Iris pigment epithelial cell (primary cell): ENCODE data around the gene SNAPC2.
"Not testable (repeated sequence)": the region's sequence is repeated elsewhere in the genome, so short reads cannot be mapped to it uniquely, and the experiment has no call there.

Experiments
- DNase-seq: peaks from one replicate; pipeline ENCODE4 v3.0.0-alpha.2; 2011; ENCODE audit warnings: low read depth

Gene SNAPC2

DNA sequence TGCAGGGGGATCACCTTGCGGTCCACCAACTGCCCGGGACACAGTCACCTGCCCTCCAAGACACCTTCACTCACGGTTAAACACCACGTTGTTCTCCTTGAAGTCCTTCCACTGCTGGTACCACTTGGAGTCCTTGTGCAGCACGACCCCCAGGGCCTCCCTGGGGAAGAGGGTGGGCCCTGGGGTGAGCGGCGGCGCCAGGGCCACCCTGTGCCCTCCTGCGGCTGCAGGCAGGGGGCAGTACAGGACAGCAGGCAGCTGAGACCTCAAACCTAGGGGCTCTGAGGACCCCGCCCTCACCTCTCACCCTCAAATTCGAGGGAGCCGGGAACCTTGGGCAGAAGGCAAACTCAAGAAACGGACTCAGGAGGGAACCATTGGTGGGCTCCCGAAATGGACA, 13.3 kb downstream of the SNAPC2 start:
- DNase-seq = no peak

DNA sequence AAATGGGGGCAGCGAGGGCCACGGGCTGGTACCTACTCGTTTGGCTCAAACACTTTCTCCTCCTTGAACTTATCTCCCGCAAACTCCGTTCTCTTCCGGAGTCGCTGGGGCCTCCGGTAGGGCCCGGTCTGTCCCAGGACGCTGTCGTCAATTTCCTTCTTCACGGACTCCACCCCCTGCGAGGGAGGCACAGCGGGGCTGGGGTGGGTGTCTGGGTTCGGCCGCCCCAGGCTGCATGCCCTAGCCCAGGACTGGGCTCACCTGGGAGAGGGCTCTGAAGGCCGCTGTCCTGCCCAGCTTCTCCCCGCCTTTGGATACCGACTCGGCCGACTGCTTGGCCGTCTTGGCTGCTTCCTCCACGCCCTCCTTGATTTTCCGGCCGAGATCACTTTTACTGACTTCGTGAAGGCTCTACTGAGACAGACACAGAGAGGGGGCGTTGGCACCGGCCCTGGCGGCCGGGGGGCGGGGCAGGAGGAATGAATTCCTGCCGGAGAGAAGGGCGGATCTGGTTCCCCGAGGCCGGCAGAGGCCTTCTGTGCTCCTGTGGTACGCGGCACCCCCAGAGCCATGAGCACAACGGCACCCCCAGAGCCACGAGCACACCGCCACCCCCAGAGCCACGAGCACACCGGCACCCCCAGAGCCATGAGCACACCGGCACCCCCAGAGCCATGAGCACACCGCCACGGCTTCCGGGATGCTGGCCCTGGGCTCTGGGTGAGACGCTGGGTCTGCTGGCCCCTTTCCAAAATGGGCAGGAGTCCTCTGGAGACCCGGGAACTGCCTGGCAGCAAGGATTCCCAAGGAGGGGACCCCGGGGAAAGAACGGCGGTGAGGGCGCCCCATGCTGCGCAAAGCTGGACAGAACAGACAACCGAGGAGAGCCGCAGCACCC, 13.9 kb downstream of the SNAPC2 start:
- no peak for DNase-seq

- DNase-seq = no peak
Measured at GRCh38 chr19:7934766-7935165, 14.6 kb downstream of the SNAPC2 start.

DNA sequence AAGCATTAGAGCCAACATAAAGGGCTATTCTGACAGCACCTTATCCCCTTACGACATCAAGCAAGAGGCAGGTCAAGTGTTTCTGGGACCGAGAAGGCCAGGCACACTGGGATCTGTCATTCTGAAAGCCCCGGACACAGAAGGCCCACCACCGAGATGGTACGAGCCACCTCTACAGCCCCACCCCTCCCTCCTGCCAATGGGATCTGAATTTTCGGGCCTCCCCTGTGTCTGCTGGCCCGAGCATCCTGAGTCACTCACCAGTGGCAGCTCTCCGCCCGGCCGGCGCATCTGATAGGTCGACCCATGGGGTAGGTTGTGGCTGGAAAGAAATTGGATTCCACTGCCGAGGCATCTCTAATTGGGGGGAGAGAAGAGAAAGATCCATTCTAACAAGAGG, 20.7 kb downstream of the SNAPC2 start:
- DNase-seq = no peak

DNA sequence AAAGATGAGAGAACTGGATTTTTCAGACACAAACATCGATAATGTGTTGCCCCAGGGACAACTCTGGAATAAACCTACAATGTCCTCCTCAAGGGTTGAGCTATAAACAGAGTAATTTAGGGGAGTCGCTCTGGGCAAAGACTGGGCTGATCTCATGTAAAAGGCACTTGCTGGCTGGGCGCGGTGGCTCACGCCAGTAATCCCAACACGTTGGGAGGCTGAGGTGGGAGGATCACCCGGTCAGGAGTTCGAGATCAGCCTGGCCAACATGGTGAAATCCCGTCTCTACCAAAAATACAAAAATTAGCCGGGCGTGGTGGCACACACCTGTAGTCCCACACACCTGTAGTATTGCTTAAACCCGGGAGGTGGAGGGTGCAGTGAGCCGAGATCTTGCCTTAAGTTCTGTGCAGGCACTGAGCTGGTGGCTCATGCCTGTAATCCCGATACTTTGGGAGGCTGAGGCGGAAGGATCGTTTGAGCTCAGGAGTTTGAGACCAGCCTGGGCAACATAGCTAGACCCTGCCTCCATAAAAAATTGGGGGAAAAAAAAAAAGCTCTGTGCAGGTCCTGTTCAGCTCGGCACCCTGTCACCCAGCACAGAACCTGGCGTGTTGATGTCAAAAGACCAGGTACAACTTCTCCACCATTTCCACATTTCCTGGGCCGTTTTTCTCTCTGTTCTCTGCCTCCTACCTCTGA, 21.9 kb downstream of the SNAPC2 start:
- no peak for DNase-seq

DNA sequence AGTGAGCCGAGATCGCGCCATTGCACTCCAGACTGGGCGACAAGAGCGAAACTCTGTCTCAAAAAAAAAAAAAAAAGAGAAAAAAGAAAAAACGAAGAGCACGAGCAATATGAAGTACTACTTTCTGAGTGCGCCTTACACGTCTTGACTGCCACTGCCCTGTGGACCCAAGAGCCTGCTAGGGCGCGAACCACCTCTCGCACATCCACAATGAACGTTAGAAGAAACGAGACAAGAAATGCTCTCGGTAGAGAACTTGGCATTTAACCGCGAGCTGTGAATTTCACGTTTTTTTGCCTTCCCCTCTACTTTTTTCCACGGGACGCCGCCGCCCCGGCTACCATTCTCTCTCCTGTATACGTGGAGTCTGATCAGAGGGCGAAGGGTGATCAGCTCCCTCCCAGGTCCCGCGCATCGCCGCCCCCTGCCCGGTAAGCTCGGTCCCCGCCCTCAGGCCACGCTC, 22.9 kb downstream of the SNAPC2 start:
- DNase-seq = no peak

DNA sequence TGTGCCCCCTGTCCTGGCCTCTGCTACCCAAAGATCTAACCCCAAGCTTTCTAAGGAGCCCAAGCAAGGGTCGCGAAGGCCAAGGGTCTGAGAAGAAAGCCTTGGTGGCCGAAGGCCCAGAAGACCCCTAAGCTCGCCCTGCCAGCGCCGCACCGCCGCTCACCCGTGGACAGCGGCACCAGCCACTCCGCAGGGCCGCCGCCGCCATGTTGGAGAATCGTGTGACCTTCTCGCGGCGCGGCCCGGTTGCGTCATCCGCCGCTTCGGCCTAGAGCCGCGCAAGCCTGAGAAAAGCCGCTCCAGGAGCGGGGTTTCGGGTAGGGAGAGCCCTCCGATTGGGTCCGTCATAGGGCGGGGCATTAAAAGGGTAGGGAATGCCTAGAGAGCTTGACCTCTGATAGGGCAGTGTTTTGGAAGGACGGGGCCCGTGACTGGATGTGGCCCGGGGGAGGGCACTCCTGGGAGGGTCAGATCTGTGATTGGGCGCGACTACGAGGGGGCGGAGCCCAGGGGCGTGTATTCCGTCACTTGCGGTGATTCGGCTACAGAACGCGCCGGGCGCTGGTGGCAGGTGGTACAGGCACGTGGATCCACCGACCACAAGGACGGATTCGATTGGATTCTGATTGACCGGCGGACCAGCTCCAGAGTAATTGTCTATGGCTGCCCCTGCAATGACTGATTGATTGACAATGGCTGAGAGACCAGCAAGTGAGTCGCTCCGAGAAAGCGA, 23.5 kb downstream of the SNAPC2 start, which contains the start of gene TIMM44:
Gene TIMM44, minus strand, starts transcription at position 223 of the 733 bp plus-strand sequence. Its CDS starts 15 bp downstream, at position 208.
- DNase-seq = peak; percentile 100

- peak; percentile 86 for DNase-seq
Measured at GRCh38 chr19:7944177-7944761, 24.1 kb downstream of the SNAPC2 start.

DNA sequence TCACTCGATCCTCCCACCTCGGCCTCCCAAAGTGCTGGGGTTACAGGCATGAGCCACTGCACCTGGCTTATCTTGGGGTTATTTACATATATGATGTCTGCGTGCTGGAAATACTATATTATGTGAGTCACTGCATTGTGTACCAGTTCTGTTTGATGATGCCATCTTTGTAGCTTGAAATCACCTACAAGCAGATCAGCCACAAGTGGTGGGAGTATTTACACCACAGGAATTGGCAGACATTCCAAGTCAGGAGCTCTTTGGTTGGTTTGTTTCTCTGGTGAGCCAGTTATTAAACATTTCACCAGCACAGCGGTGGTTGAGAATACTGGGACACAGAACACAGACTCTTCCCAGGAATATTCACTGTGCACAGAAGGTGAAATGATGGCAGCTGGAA, 27.8 kb downstream of the SNAPC2 start:
- DNase-seq = peak; percentile 58

- peak; percentile 41 for DNase-seq
Measured at GRCh38 chr19:7953060-7953459, 32.9 kb downstream of the SNAPC2 start.

DNA sequence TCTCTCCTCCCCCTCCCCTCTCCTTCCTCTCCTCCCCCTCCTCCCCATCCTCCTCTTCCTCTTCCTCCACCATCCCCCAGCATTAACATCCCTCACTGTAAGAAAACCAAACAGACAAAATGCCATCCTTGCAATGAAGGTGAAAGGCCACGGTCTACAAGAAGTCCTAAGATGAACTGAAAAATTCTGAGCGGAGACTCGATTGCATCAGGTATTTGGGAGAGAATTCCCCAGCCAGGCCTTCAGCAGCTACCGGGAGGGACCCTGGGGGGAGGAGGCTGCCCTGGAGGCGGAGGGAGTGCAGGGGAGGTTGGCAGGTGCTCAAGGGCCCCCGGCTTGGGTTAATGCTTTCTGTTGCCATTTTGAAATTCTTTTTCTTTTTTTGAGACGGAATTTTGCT, 33.4 kb downstream of the SNAPC2 start:
- no peak for DNase-seq

DNA sequence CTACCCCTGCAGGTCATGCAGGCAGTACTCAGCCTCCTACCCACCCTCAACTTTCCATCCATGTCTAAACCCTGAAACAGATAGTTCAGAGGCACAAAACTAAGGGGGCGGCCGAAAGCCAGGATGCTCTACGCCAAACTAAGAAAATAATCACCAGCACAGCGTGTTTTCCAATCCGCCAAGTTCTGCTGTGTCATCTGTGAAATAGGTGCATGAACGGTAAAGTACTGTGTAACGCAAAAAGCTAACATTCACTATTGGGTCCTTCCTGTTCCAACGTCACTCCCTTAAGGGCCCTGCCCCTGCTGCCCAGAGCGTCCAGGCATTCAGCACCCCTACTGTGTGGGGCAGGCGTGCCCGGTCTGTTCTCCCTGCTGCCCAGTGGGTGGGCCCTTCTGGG, 35.6 kb downstream of the SNAPC2 start:
- DNase-seq = no peak

DNA sequence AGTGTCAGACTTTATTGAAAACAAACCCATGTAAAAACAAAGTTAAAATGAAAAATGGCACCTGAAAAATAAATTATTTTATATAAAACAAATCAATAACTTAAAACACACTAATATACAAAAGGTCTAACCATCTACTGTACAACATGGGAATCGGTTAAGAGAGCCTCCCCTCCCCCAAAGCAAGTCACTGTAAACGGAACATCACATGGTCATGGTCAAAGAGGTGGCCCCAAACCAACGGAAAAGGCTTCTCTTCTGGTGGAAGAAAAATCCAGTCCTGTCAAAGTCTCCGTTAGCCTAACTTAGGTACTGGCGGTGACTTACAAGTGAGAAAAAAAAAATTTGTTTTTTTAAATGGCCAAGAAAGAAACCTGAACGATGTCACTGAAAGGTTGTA, 39.1 kb downstream of the SNAPC2 start:
- no peak for DNase-seq

DNA sequence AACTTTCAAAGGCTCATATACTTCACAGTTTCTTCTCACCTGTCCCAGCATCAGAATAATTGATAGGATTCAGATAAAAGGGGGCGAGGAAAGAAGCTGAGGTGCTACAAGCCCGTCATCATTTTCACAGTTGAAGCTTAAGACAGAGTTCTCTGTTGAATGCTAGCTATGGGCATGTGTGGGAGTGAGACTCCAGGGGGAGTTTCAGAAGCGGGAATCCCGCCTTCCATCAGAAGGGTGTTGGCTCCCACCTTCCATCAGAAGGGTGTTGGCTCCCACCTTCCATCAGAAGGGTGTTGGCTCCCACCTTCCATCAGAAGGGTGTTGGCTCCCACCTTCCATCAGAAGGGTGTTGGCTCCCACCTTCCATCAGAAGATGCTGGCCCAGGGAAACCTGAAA, 40.9 kb downstream of the SNAPC2 start:
- not testable (repeated sequence) for DNase-seq

DNA sequence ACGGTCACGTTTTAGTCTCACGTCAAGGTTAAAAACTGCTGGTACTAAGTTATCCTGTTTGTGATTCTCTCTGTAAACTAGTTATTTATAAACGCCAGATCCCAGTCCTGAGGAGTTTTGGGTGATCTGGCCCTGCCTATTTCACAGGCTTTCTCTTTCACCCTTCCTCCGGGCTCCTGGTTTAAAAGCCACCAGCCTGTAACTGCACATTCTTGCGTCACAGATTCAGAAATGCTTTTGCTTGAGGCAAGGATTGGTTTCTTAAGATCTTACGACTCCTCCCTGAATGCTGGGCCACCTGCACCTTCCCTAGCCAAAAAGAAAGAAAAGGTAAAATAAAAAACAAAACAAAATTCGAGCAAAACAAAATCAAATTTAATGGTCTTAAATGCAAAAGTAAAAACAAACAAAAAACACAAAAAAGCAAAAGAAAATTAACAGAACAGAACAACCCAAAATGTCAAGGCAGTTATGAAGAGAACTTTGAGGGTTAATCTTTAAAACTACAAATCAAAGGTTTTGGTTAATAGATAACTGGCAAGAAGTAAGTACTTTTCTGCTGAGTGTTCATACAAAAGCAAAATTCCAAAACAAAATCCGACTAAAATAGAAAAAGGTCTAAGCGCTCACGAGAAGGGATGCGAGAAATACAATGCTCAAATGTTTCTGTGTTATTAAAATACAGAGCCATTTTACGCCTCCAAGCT, 41.9 kb downstream of the SNAPC2 start:
- no peak for DNase-seq

DNA sequence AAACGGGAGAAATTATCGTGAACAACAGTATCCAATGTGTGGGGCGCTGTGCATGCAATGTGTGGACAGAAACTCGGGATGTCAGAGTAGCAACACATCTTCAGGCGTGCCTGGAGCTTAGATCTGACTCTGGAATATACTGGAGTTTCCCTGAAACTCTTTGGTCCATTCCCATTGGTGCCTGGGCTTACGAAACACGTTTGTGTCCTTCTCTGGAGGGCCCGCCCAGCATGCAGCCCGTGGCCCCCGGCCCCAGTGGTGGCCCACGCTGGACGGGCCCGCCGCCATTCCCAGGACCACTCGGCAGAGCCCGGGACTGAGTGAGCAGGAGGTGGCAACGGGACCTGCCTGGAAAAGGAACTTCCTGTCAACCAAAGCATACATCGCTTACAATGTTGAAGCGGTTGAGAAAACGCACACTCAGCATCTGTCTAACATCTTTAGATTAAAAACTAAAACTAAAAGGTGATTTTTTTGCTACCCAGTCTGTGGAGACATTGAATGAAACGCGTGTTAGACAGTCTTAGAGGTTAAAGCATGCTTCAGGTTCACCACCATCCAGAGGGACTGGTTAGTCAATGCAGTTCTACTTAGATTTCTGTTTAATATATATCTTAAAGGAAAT, 42.6 kb downstream of the SNAPC2 start:
- DNase-seq = no peak

DNA sequence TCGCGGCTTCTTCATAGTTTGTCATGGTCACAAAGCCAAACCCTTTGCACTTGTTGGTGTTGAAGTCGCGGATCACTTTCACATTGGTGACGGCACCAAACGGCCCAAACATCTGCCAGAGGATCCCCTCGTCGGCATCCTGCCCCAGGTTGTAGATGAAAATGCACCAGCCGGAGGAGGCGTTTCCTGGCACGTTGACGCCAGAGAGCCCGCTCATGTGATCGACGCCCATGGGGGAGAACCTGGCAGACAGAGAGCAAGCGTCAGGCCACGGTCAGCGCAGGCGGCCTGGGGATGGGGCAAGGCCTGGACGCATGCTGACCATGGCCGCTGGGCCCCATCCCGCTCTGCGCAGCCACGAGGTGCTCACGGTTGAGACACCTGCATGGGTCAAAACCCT, 43.4 kb downstream of the SNAPC2 start:
- no peak for DNase-seq

DNA sequence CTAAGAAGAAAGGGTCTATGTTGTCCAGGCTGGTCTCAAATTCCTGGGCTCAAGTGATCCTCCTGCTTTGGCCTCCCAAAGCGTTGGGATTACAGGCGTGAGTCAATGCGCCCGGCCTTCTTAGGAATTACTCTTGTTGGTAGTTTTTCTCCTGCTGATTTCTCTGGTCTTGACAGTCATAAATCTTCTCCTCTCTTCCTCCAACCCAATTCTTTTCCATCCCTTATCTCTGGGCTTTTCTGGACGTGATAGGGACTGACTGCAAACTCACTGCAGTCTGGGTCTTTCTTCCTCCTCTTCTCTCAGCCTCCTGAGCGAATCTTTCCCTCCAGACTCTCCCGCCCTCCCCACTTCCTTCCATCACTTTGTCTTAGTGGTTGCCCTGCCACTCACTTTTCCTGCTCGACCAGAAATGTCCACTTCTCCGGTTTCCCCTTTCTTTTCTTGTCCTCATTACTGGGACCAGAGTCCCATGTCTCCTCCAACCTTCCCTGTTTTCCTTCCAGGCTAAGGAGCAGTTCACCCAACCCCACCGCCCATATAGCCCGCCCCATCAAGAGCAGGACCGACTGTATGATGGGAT, 45.2 kb downstream of the SNAPC2 start:
- DNase-seq = no peak

GRCh38 chr19:7965921-7966665, 46.0 kb downstream of the SNAPC2 start:
- no peak for DNase-seq
